GM18861 (cell line): Measurements from ENCODE around the gene CPSF4.
"Not testable (repeated sequence)": the region's sequence is repeated elsewhere in the genome, so short reads cannot be mapped to it uniquely, and the experiment has no call there.

Source experiments
- ATAC-seq: cut with Tn5 transposase; IDR thresholded peaks from one replicate; pipeline ENCODE4 v1.9.1; 2021; ENCODE audit not compliant: unreplicated experiment

CPSF4 gene

GRCh38 chr7:99489235-99489634 is 50.5 kb downstream of the CPSF4 start:
- ATAC-seq, result no peak

- no peak for ATAC-seq
These were observed 52.1 kb downstream of the CPSF4 start for GRCh38 chr7:99490878-99491277.

- ATAC-seq, result no peak
These were observed 55.1 kb downstream of the CPSF4 start for GRCh38 chr7:99493823-99494222.

- no peak for ATAC-seq
These were observed 59.2 kb downstream of the CPSF4 start for GRCh38 chr7:99497766-99498545.

- no peak for ATAC-seq
These were observed 59.8 kb downstream of the CPSF4 start for GRCh38 chr7:99498546-99498944.

GRCh38 chr7:99499371-99499720 is 60.6 kb downstream of the CPSF4 start:
- no peak for ATAC-seq

GRCh38 chr7:99499721-99500636 is 61.2 kb downstream of the CPSF4 start, which contains the start of gene ZNF394:
TSS of gene ZNF394 (minus strand) at chr7:99500281. CDS start at chr7:99500093, 188 bp downstream.
- ATAC-seq, result peak; percentile 40

GRCh38 chr7:99500637-99501009 is 61.9 kb downstream of the CPSF4 start:
- ATAC-seq, result no peak

- ATAC-seq, result not testable (repeated sequence)
These were observed 62.5 kb downstream of the CPSF4 start for GRCh38 chr7:99501236-99501635.

GRCh38 chr7:99504281-99504602 is 65.5 kb downstream of the CPSF4 start:
- ATAC-seq, result no peak

GRCh38 chr7:99504603-99505323 is 66.0 kb downstream of the CPSF4 start, which contains the start of gene ZKSCAN5:
TSS of gene ZKSCAN5 (plus strand) at chr7:99504662. CDS start at chr7:99506045, 1,383 bp downstream.
- ATAC-seq, result peak; percentile 58

- no peak for ATAC-seq
These were observed 66.5 kb downstream of the CPSF4 start for GRCh38 chr7:99505324-99505662.
